Measurements from ENCODE around the gene TUBB2B.

DNA sequence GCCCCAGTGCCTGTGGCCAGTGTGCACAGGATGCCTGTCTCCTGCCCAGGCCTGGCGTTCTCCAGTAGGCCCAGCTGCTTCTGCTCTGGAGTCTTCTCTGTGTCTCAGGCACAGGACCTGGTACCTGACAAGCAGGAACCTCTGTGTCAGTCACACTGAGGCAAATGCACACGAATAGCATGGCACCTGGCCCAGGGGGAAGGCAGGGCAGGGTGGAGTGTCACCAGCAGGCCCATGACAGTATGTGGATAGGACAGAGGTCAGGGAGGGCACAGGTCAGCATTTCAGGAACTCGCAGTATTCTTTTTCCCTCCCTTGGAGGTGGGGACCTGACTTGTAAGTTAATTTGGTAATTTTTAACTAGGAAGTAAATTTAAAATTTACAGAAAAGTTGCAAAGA lies 36.9 kb upstream of the TUBB2B start:
- TF ChIP-seq POLR2A (IDR thresholded peaks at IDR 0.05; ENCODE audit: low read depth, low read length) (0 out of 2 replicates have a peak, but pooled peaks have one; percentile 15), BACH1 (IDR thresholded peaks at IDR 0.05; ENCODE audit: borderline replicate concordance) (no peak), CEBPB (IDR thresholded peaks at IDR 0.05; ENCODE audit: borderline replicate concordance in 1 of 2, low read depth in 2 of 2, low read length in 2 of 2) (no peak), NFIC (IDR thresholded peaks at IDR 0.05; ENCODE audit: low read depth, low read length) (no peak), RCOR1 (conservative IDR thresholded peaks at IDR 0.05; ENCODE audit: low read depth, low read length) (no peak), CREB1 (IDR thresholded peaks at IDR 0.05; ENCODE audit: low read depth) (no peak), POLR2AphosphoS5 (IDR thresholded peaks at IDR 0.05; ENCODE audit: low read length) (no peak)
- TF ChIP-seq, protein P1, sequence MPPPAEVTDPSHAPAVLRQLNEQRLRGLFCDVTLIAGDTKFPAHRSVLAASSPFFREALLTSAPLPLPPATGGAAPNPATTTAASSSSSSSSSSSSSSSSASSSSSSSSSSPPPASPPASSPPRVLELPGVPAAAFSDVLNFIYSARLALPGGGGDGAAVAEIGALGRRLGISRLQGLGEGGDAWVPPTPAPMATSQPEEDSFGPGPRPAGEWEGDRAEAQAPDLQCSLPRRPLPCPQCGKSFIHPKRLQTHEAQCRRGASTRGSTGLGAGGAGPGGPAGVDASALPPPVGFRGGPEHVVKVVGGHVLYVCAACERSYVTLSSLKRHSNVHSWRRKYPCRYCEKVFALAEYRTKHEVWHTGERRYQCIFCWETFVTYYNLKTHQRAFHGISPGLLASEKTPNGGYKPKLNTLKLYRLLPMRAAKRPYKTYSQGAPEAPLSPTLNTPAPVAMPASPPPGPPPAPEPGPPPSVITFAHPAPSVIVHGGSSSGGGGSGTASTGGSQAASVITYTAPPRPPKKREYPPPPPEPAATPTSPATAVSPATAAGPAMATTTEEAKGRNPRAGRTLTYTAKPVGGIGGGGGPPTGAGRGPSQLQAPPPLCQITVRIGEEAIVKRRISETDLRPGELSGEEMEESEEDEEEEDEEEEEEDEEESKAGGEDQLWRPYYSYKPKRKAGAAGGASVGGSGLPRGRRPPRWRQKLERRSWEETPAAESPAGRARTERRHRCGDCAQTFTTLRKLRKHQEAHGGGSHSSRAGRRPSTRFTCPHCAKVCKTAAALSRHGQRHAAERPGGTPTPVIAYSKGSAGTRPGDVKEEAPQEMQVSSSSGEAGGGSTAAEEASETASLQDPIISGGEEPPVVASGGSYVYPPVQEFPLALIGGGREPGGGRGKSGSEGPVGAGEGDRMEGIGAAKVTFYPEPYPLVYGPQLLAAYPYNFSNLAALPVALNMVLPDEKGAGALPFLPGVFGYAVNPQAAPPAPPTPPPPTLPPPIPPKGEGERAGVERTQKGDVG (CRISPR knock-in tag; IDR thresholded peaks at IDR 0.05) = no peak
- TF ChIP-seq, protein P2, sequence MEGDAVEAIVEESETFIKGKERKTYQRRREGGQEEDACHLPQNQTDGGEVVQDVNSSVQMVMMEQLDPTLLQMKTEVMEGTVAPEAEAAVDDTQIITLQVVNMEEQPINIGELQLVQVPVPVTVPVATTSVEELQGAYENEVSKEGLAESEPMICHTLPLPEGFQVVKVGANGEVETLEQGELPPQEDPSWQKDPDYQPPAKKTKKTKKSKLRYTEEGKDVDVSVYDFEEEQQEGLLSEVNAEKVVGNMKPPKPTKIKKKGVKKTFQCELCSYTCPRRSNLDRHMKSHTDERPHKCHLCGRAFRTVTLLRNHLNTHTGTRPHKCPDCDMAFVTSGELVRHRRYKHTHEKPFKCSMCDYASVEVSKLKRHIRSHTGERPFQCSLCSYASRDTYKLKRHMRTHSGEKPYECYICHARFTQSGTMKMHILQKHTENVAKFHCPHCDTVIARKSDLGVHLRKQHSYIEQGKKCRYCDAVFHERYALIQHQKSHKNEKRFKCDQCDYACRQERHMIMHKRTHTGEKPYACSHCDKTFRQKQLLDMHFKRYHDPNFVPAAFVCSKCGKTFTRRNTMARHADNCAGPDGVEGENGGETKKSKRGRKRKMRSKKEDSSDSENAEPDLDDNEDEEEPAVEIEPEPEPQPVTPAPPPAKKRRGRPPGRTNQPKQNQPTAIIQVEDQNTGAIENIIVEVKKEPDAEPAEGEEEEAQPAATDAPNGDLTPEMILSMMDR (IDR thresholded peaks at IDR 0.05 in 2 of 3, conservative IDR thresholded peaks at IDR 0.05 in 1 of 3; ENCODE audit: control insufficient read depth in 2 of 3, extremely low read depth in 1 of 3, insufficient read depth in 1 of 3, low read depth in 3 of 3, low read length in 3 of 3) = no peak
- TF ChIP-seq, protein P3, sequence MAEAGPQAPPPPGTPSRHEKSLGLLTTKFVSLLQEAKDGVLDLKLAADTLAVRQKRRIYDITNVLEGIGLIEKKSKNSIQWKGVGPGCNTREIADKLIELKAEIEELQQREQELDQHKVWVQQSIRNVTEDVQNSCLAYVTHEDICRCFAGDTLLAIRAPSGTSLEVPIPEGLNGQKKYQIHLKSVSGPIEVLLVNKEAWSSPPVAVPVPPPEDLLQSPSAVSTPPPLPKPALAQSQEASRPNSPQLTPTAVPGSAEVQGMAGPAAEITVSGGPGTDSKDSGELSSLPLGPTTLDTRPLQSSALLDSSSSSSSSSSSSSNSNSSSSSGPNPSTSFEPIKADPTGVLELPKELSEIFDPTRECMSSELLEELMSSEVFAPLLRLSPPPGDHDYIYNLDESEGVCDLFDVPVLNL (IDR thresholded peaks at IDR 0.05; ENCODE audit: low read depth, low read length) = no peak

Data from GM12878 (cell line).